Osteoblast (primary cell): ENCODE measurements around the gene RNF212. TPM values are rescaled to one million over a fixed set of nuclear protein-coding genes. Genes with fewer than 3 reads are reported as not detected.

Source experiments
- DNase-seq: peaks from one replicate; pipeline ENCODE4 v3.0.0; 2011; ENCODE audit warnings: low spot score, mixed read lengths; ENCODE audit not compliant: insufficient read length; ENCODE audit errors: missing footprints
- H2AFZ ChIP-seq: 2 replicates; pipeline ENCODE4 v1.6.0; 2011; ENCODE audit warnings: mild to moderate bottlenecking, low read length
- H3K27ac ChIP-seq: 2 replicates; pipeline ENCODE4 v1.5.1; 2011; ENCODE audit warnings: mild to moderate bottlenecking, low read depth, low read length, moderate library complexity
- H3K27me3 ChIP-seq: 2 replicates; pipeline ENCODE4 v1.6.0; 2012; ENCODE audit warnings: mild to moderate bottlenecking, control low read depth, inconsistent platforms, low read length, moderate library complexity; ENCODE audit not compliant: insufficient read depth
- H3K36me3 ChIP-seq: 2 replicates; pipeline ENCODE4 v1.5.1; 2011; ENCODE audit warnings: mild to moderate bottlenecking, low read length, control low read depth, moderate library complexity; ENCODE audit not compliant: insufficient read depth
- H3K4me1 ChIP-seq: 2 replicates; pipeline ENCODE4 v1.5.1; 2011; ENCODE audit warnings: mild to moderate bottlenecking, low read length, control low read depth, moderate library complexity; ENCODE audit not compliant: insufficient read depth
- H3K4me2 ChIP-seq: 2 replicates; pipeline ENCODE4 v1.6.0; 2011; ENCODE audit warnings: mild to moderate bottlenecking, low read length; ENCODE audit not compliant: insufficient read depth
- H3K4me3 ChIP-seq: fragments of 200-600 bp; sonication (generic); 3 replicates; pipeline ENCODE4 v1.5.1; 2012; ENCODE audit warnings: mild to moderate bottlenecking, low read length, inconsistent platforms; ENCODE audit not compliant: insufficient read depth
- H3K79me2 ChIP-seq: 2 replicates; pipeline ENCODE4 v1.6.0; 2012; ENCODE audit warnings: mild to moderate bottlenecking, low read length, control low read depth, inconsistent platforms; ENCODE audit not compliant: insufficient read depth
- H3K9me3 ChIP-seq: 2 replicates; pipeline ENCODE4 v1.5.1; 2011; ENCODE audit warnings: low read depth, low read length, control low read depth
- H4K20me1 ChIP-seq: 2 replicates; pipeline ENCODE4 v1.6.0; 2012; ENCODE audit warnings: mild to moderate bottlenecking, low read length, control low read depth; ENCODE audit not compliant: insufficient read depth
- CTCF ChIP-seq: IDR thresholded peaks from 2 replicates; pipeline ENCODE4 v1.5.1; 2011; ENCODE audit warnings: mild to moderate bottlenecking, low read depth, low read length, moderate library complexity; ENCODE audit errors: extremely low read depth
- total RNA-seq: library from RNA; depleted of rRNA; stranded (reverse); fragments of >200 nt; gene quantifications from 2 replicates; pipeline ENCODE4 v1.2.3, GENCODE V29; 2012

The RNF212 gene
- total RNA-seq, 1 donor, result 7.6 TPM

- Histone ChIP-seq H3K4me2 (peak overlapping the region; percentile 78), H3K79me2 (no peaks in the 10 kb centered on the region), H3K27me3 (no peaks in the 10 kb centered on the region), H3K27ac (peak overlapping the region; percentile 42), H4K20me1 (no peaks in the 10 kb centered on the region), H2AFZ (peak overlapping the region; percentile 83), H3K9me3 (no peaks in the 10 kb centered on the region), H3K4me1 (peaks cover 53% of the 10 kb centered on the region), H3K4me3 (peak overlapping the region; percentile 56), H3K36me3 (no peaks in the 10 kb centered on the region)
- peak; percentile 34 for DNase-seq
- TF ChIP-seq CTCF, result no peak
Observed at GRCh38 chr4:1041936-1042330, 71.4 kb downstream of the RNF212 start.

GRCh38 chr4:1041147-1041935, 72.0 kb downstream of the RNF212 start:
- Histone ChIP-seq H3K4me2 (peak overlapping the region; percentile 78), H3K4me1 (peaks cover 50% of the 10 kb centered on the region), H3K79me2 (no peaks in the 10 kb centered on the region), H3K27me3 (no peaks in the 10 kb centered on the region), H3K27ac (peak overlapping the region; percentile 42), H3K36me3 (no peaks in the 10 kb centered on the region), H3K9me3 (no peaks in the 10 kb centered on the region), H2AFZ (peak overlapping the region; percentile 83), H4K20me1 (no peaks in the 10 kb centered on the region), H3K4me3 (peak overlapping the region; percentile 56)
- TF ChIP-seq CTCF, result no peak
- peak; percentile 90 for DNase-seq

GRCh38 chr4:1040344-1041146, 72.8 kb downstream of the RNF212 start:
- no peak for TF ChIP-seq CTCF
- Histone ChIP-seq H3K9me3 (no peaks in the 10 kb centered on the region), H3K4me3 (no peak overlapping the region), H2AFZ (no peak overlapping the region), H3K4me2 (no peak overlapping the region), H4K20me1 (no peaks in the 10 kb centered on the region), H3K4me1 (peaks cover 49% of the 10 kb centered on the region), H3K27ac (no peak overlapping the region), H3K27me3 (no peaks in the 10 kb centered on the region), H3K79me2 (no peaks in the 10 kb centered on the region), H3K36me3 (no peaks in the 10 kb centered on the region)
- DNase-seq, result peak; percentile 73
